NOMO-1 (cell line): ENCODE data around the gene HEXD.
A peak's percentile ranks its signal among the peaks of the same experiment; 100 is the strongest.
"Not testable (repeated sequence)": the region's sequence is repeated elsewhere in the genome, so short reads cannot be mapped to it uniquely, and the experiment has no call there.

Experiments
- DNase-seq, 2 experiments: peaks; one replicate each; lab custom pipeline; 2025; ENCODE audit not compliant: unreplicated experiment in 2 of 2; lab: John Stamatoyannopoulos, UW

The HEXD gene

GRCh38 chr17:82452162-82452561 lies 34.0 kb downstream of the HEXD start:
- no peak for DNase-seq

GRCh38 chr17:82453151-82453550 lies 35.0 kb downstream of the HEXD start:
- DNase-seq, result not testable (repeated sequence)

DNA sequence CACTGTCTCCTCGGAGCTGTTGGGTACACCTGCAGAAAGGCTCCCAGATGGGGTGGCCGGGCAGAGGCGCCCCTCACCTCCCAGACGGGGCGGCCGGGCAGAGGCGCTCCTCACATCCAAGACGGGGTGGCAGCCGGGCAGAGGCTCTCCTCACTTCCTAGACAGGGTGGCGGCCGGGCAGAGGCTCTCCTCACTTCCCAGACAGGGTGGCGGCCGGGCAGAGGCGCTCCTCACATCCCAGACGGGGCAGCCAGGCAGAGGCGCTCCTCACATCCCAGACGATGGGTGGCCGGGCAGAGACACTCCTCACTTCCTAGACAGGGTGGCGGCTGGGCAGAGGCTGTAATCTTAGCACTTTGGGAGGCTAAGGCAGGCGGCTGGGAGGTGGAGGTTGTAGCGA lies 35.6 kb downstream of the HEXD start:
- not testable (repeated sequence) for DNase-seq

DNA sequence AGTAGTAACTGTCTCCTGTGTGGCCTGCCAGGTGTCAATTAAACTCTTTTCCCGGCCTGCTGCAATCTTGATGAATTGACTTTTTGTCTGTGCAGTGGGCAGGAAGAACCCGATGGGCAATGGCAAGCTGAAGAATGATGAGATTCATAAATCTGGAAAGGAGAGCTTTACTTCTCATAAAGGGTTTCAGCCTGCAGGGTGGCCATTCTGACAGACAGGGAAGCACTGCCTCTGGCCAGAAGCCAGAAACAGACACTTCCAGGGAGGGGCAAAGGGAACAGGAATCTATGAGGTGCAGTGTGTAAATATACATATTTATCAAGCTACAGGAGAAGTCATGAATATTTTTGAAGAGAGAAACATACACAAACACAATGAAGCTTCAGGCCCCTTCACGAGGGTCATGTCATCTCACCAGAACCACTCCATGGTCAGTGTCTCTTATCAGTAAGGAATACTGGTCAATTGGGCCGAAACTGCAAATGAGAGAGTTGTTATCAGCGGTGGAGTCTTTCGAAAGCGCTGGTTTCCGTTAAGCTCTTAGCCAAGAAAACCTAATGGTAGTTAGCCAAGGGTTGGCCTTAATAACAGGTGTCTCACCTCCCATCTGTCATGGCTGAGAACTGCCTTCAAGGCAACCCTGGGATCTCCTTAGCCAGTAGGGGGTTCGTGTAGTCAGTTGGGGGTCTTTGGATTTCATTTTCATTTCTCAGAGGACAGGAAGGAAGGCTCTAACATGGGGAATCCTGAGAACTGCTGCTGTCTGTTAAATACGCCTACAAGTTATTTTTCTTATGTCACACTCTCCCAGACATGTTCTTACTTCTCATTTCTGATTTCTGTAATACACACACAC lies 39.2 kb downstream of the HEXD start:
- DNase-seq, result peak; percentile 29 to 52

- peak in 1 of 2 experiments; percentile 93 for DNase-seq
Measured at GRCh38 chr17:82457929-82458178, 39.7 kb downstream of the HEXD start.

DNA sequence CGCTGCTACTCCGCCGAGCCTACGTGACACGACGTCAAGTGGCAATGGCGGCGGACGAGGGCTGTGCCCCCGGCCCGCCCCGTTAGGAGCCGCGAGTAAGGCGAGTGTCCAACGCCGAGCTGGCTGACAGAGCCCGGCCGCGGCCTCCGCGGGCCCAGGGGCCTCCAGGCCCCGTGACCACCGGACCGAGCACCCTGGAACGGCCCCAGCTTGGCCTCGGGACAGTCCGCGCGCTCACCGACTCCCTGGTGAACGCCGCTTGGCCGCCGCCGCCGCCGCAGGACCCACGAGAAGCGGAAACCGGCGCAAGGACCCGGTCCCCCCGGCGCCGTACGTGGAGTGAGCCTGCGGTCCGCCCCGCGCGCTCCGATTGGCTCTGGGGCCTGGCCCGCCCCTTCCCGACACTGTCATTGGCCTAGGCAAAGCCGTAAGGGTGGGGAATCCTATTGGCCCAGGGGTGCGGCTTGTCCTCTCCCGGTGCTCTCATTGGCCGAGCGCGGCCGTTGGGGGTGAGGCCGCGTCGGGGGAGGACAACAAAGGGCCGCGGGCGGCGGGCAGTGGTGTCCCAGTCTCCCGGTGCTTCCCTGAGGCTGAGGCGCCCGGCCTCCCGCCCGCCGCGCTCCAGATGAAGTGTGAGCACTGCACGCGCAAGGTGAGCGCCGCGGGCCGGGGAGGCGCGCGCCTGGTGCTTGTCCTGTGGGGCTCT lies 40.2 kb downstream of the HEXD start, which contains the start of gene NARF:
Gene NARF, plus strand, starts transcription at position 563 of the 706 bp plus-strand sequence. Its CDS starts 63 bp downstream, at position 626.
- DNase-seq, result peak; percentile 96 to 99

GRCh38 chr17:82458885-82459424 lies 40.8 kb downstream of the HEXD start:
- DNase-seq, result peak in 1 of 2 experiments; percentile 41

- not testable (repeated sequence) for DNase-seq
Measured at GRCh38 chr17:82459936-82460335, 41.8 kb downstream of the HEXD start.

- DNase-seq, result no peak
Measured at GRCh38 chr17:82461827-82462524, 43.8 kb downstream of the HEXD start.

GRCh38 chr17:82463391-82463790 lies 45.2 kb downstream of the HEXD start:
- DNase-seq, result no peak

DNA sequence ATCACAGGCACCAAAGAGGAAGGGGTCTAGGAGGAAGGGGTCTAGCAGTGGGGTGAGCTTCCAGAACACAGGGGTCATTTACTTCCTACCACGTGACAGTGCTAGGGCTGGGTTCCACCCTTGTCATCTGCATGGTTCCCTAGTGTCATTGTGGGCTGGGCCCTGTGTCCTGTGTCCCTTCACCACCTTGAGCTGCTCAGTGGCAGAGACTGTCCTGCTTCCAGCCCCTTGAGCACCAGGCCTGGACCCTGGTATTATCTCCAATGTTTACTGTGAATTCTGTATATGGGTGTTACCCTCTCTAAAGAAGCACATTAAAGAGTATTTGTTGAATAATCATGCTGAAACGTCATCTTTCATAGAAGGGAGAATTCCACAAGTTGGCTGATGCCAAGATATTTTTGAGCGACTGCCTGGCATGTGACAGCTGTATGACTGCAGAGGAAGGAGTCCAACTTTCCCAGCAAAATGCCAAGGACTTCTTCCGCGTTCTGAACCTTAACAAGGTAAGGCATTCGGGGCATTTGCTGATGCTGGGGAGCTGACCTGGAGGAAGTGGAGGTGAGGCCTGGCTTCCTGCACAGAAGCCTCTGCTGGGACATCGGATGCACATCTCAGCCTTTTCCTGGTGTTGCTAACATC lies 45.9 kb downstream of the HEXD start:
- DNase-seq, result no peak

GRCh38 chr17:82464567-82464929 lies 46.4 kb downstream of the HEXD start:
- no peak for DNase-seq

DNA sequence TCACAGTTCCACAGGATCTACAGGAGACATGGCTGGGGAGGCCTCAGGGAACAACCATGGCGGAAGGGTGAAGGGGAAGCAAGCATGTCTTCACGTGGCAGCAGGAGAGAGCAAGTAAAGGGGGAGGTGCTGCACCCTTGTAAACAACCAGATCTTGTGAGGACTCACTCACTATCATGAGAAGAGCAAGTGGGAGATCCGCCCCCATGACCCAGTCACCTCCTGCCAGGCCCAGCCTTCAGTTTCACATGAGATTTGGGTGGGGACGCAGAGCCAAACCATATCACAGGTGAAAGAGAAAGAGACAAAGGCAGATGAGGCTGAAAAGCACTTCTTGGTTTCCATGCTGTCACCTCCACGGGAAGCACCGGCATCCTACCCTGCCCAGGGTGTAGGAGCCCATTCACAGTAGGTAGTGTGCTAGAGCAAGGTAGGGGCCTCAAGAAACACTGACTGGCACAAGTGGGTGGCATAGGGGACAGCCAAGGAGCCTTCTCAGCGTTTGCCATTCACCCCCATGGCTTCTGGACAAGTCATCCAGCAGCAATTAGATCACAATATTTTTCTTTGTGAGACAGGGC lies 47.0 kb downstream of the HEXD start:
- no peak for DNase-seq

DNA sequence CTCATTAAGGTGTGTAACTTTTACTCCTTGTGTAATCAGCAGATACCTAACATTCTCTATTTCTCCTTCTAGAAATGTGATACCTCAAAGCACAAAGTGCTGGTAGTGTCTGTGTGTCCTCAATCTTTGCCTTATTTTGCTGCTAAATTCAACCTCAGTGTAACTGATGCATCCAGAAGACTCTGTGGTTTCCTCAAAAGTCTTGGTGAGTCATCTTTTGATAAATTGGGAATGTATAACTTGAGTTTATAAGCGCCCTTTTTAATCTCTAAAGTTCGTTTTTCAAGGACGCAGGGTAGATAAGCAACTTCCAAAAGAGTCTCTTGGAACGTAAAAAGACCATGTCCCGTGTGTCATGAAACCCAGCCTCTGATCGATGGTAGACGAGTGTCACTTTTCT lies 50.5 kb downstream of the HEXD start:
- no peak for DNase-seq

DNA sequence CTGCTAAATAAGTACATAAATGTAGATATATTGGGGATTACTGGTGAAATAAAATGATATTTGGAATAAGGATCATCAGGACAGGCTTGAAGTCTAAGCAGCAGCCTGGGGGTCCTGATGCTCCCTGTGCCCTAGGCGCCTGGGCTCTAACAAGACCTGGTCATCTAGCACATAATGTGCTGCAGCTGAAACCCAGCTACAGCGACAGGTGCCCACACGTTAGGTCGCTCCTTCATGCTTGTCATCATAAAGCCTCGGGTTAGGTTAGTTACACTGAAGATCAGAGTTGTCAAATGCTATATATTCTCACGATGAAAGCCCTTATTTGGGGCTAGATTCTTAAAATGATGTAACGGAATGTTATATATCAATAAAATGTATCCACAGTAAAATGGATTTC lies 51.9 kb downstream of the HEXD start:
- DNase-seq, result no peak

DNA sequence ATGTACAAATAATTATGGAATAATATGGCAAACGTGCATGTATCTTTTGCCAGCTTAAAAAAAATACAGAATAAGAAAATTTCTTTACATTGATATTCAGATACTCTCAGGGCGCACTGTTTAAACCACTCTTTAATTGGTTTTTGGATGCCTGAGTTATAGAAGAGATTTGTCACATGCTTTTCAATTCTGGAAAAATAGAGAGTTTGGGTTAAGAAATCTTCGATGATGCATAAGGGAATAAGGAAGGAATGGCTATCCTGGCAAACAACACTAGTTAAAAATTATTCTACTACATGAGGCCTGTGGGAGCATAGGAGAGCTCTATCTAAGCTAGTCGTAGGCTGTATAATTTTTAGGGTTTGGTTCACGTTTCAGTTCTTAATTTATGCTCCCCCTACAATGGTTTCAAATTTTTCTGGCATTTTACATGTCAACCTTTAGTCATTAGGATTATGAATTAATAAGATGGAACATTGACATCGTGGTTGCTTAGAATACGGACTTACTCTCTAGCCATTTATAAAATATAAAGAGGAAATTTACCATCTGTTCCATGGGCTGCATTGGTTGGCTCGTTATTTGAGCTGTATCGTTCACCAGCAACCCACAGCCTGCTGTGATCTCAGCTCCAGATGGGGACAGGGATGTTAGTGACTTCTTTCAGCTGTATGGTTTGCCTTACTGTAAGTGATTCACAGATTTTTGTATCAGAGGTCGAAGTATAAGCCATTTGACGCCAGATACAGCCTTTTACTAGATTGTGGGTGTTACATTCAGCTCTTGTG lies 56.3 kb downstream of the HEXD start:
- DNase-seq, result no peak

GRCh38 chr17:82475458-82475857 lies 57.3 kb downstream of the HEXD start:
- DNase-seq, result no peak

DNA sequence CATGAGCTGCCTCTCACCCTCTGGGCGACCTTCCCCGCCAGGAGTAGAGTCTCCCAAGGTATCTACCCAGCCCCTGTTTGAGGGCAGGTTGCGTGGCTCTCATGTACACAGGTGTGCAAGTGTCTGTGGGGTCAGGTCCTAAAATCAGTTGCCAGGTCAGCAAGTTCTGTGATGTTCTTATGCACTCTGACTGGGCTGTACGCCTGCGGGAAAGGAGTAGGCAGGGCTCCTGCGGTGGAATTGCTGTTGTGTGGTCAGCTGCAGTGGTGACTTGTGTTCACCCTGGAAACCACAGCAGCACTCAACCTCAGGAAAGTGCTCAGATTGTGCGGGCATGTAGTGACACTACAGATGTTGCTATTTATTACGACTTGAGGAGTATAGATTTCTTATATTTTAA lies 59.8 kb downstream of the HEXD start:
- no peak for DNase-seq

GRCh38 chr17:82479602-82480001 lies 61.5 kb downstream of the HEXD start:
- DNase-seq, result no peak

- DNase-seq, result no peak
Measured at GRCh38 chr17:82480318-82480717, 62.2 kb downstream of the HEXD start.
